K562 (cell line): ENCODE measurements around the gene GATA5.

ENCODE experiments used
- CTCF ChIP-seq, 3 experiments: IDR thresholded peaks in 2 of 3; conservative IDR thresholded peaks in 1 of 3; 2 replicates each; pipeline ENCODE4 v1.5.1; 2011 to 2012; ENCODE audit warnings: low read length in 3 of 3, mild to moderate bottlenecking in 3 of 3, control low read depth in 2 of 3, improper control_type of control experiment in 1 of 3, inconsistent platforms in 1 of 3, low read depth in 1 of 3, mixed read lengths in 1 of 3, moderate library complexity in 1 of 3; ENCODE audit not compliant: insufficient read depth in 2 of 3
- ELF4 ChIP-seq: fragments of 450-650 bp; formaldehyde crosslinking; IDR thresholded peaks from 2 replicates; pipeline ENCODE4 v1.4.0; 2022; ENCODE audit warnings: missing genetic modification characterization
- GABPB1 ChIP-seq: sonication (generic); formaldehyde crosslinking; IDR thresholded peaks from 2 replicates; pipeline ENCODE4 v1.8.0; 2022; ENCODE audit warnings: mild to moderate bottlenecking, missing genetic modification reagents
- KAT8 ChIP-seq: fragments of 450-650 bp; IDR thresholded peaks from 2 replicates; pipeline ENCODE4 v1.6.1; 2016; ENCODE audit warnings: low read depth, mild to moderate bottlenecking
- RB1 ChIP-seq: fragments of 450-650 bp; IDR thresholded peaks from 2 replicates; pipeline ENCODE4 v1.6.1; 2017; ENCODE audit warnings: low read depth, mild to moderate bottlenecking
- TAF1 ChIP-seq: IDR thresholded peaks from 2 replicates; pipeline ENCODE4 v1.6.1; 2011; ENCODE audit warnings: mild to moderate bottlenecking, low read length, moderate library complexity; ENCODE audit not compliant: insufficient read depth, control insufficient read depth, severe bottlenecking; ENCODE audit errors: extremely low read depth
- TSHZ1 ChIP-seq: fragments of 250-450 bp; sonication (Bioruptor Pico); IDR thresholded peaks from 2 replicates; pipeline ENCODE4 v1.4.0; 2020; ENCODE audit warnings: mild to moderate bottlenecking, moderate library complexity
- ZFX ChIP-seq: sonication (generic); formaldehyde crosslinking; IDR thresholded peaks from 2 replicates; pipeline ENCODE4 v1.8.0; 2022; ENCODE audit warnings: mild to moderate bottlenecking, missing genetic modification reagents, moderate library complexity
- ZNF586 ChIP-seq: fragments of 450-650 bp; formaldehyde crosslinking; conservative IDR thresholded peaks from 2 replicates; pipeline ENCODE4 v1.4.0; 2020; ENCODE audit warnings: mild to moderate bottlenecking, moderate library complexity

- TF ChIP-seq ZFX, result no peak
- no peak for TF ChIP-seq ZNF586 (CRISPR knock-in tag)
- no peak for TF ChIP-seq RB1
- no peak for TF ChIP-seq CTCF (IDR thresholded peaks at IDR 0.05 in 2 of 3, conservative IDR thresholded peaks at IDR 0.05 in 1 of 3; ENCODE audit: insufficient read depth in 2 of 3, low read depth in 1 of 3, low read length in 3 of 3)
- no peak for TF ChIP-seq TSHZ1
- TF ChIP-seq TAF1, result no peak
- no peak for TF ChIP-seq KAT8
- TF ChIP-seq GABPB1 (CRISPR knock-in tag), result no peak
- TF ChIP-seq ELF4 (CRISPR knock-in tag), result no peak
Observed at GRCh38 chr20:62459488-62459887, 16.3 kb downstream of the GATA5 start.
